ENCODE data around the gene FBXL19. TPM values are rescaled to one million over a fixed set of nuclear protein-coding genes. Genes with fewer than 3 reads are reported as not detected.

FBXL19 gene
- total and polyA plus RNA-seq, 4 donors = 0.31 to 4.8 (median 2.7) TPM

DNA sequence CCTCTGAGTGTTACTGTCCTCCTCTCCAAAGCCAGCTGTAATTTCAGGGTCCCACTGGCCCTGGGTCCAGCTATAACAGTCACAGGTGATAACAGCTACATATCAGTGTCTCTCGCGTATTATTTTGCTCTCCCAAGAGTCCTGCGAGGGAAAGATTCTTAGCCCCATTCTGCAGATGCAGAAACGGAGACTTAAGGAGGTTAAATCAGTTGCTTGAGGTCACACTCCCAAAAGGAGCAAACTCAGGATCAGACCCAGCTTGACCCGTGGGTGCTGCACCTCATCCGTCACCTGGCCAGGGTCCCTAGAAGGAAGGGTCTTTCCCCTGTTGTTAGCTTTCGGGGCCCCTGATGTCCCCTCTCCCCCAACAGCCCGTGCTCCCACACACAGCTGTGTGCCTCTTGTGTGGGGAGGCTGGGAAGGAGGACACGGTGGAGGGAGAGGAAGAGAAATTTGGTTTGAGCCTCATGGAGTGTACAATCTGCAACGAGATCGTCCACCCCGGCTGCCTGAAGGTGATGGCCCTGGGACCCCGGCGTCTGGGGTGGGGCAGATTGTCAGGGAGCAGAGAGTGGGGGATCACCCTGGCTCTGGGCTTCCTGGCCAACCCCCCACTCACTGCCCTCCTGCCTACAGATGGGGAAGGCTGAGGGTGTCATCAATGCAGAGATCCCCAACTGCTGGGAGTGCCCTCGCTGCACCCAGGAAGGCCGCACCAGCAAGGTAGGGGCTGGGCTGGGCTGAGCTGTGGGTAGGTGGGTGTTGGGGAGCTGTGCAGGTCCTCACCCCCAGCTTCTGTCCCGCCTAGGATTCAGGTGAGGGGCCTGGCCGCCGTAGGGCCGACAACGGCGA is 3.8 kb downstream of the FBXL19 start:
- Histone ChIP-seq H3K9me3 (ENCODE audit: control insufficient read depth in 4 of 4, low read length in 3 of 4) (no peaks in the 10 kb centered on the region), H3K4me1 (ENCODE audit: control insufficient read depth in 4 of 4, insufficient read depth in 4 of 4, low read length in 3 of 4) (peaks cover 0 to 2% (median under 1%) of the 10 kb centered on the region in 4 donors), H3K27me3 (ENCODE audit: control insufficient read depth in 4 of 4, insufficient read depth in 4 of 4, low read length in 3 of 4) (no peaks in the 10 kb centered on the region), H3K4me3 (ENCODE audit: low read depth in 1 of 3, low read length in 3 of 3) (no peak overlapping the region), H3K27ac (ENCODE audit: low read depth in 1 of 2, low read length in 2 of 2) (no peak overlapping the region), H3K36me3 (ENCODE audit: control insufficient read depth in 4 of 4, insufficient read depth in 3 of 4, low read depth in 1 of 4, low read length in 3 of 4) (peaks cover under 1 to 10% (median 4%) of the 10 kb centered on the region in 4 donors), H3K9ac (ENCODE audit: low read depth in 1 of 2, low read length in 2 of 2) (no peak overlapping the region)
- no peak for DNase-seq (ENCODE audit: low spot score)
- 95% methylated on average over 22 of the region's 22 CpGs for WGBS
- TF ChIP-seq GABPA (IDR thresholded peaks at IDR 0.05 in 1 of 2, conservative IDR thresholded peaks at IDR 0.05 in 1 of 2) (no peak), TAF1 (conservative IDR thresholded peaks at IDR 0.05) (no peak), HNF4A (conservative IDR thresholded peaks at IDR 0.05) (no peak), HNF4G (IDR thresholded peaks at IDR 0.05) (no peak), RXRA (IDR thresholded peaks at IDR 0.05) (no peak)
- TF ChIP-seq, protein P1, sequence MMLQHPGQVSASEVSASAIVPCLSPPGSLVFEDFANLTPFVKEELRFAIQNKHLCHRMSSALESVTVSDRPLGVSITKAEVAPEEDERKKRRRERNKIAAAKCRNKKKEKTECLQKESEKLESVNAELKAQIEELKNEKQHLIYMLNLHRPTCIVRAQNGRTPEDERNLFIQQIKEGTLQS (IDR thresholded peaks at IDR 0.05) = no peak
- TF ChIP-seq, protein P2, sequence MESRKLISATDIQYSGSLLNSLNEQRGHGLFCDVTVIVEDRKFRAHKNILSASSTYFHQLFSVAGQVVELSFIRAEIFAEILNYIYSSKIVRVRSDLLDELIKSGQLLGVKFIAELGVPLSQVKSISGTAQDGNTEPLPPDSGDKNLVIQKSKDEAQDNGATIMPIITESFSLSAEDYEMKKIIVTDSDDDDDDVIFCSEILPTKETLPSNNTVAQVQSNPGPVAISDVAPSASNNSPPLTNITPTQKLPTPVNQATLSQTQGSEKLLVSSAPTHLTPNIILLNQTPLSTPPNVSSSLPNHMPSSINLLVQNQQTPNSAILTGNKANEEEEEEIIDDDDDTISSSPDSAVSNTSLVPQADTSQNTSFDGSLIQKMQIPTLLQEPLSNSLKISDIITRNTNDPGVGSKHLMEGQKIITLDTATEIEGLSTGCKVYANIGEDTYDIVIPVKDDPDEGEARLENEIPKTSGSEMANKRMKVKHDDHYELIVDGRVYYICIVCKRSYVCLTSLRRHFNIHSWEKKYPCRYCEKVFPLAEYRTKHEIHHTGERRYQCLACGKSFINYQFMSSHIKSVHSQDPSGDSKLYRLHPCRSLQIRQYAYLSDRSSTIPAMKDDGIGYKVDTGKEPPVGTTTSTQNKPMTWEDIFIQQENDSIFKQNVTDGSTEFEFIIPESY (IDR thresholded peaks at IDR 0.05) = no peak

DNA sequence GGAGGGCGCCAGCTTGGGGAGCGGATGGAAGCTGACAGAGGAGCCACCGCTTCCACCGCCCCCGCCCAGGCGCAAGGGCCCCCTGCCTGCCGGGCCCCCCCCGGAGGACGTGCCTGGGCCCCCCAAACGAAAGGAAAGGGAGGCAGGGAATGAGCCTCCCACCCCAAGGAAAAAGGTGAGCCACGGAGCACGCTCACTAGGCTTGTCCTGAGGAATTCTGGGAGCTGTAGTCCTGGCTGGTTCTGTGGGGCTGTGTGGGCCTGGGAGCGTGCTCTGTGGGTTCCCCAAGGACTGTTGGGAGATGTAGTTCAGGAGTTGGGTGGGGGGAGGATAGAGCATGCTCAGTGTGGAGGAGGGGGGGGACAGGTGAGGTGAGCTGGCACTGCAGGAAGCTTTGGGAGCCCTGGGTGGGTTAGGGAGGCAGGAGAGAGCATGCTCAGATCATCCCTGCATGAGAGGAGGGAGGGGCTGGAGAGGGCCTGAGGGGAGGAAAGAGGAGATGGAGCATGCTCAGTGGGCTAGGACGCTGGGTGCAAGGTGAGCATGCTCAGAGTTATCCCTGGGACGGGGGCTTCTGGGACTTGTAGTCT is 4.5 kb downstream of the FBXL19 start:
- H3K36me3 ChIP-seq (ENCODE audit: control insufficient read depth in 4 of 4, insufficient read depth in 3 of 4, low read depth in 1 of 4, low read length in 3 of 4) = peaks cover 4 to 12% (median 5%) of the 10 kb centered on the region in 4 donors
- H3K9me3 ChIP-seq (ENCODE audit: control insufficient read depth in 4 of 4, low read length in 3 of 4) = no peaks in the 10 kb centered on the region
- no peak overlapping the region for H3K9ac ChIP-seq (ENCODE audit: low read depth in 1 of 2, low read length in 2 of 2)
- peak; percentile 49 for DNase-seq (ENCODE audit: low spot score)
- H3K27ac ChIP-seq (ENCODE audit: low read depth in 1 of 2, low read length in 2 of 2) = no peak overlapping the region
- H3K4me1 ChIP-seq (ENCODE audit: control insufficient read depth in 4 of 4, insufficient read depth in 4 of 4, low read length in 3 of 4) = peaks cover 0 to 2% (median 0%) of the 10 kb centered on the region in 4 donors
- no peaks in the 10 kb centered on the region for H3K27me3 ChIP-seq (ENCODE audit: control insufficient read depth in 4 of 4, insufficient read depth in 4 of 4, low read length in 3 of 4)
- TF ChIP-seq YY1 (IDR thresholded peaks at IDR 0.05) (no peak), FOXA1 (IDR thresholded peaks at IDR 0.05) (no peak), JUND (IDR thresholded peaks at IDR 0.05) (no peak), FOXA2 (IDR thresholded peaks at IDR 0.05) (no peak), RAD21 (IDR thresholded peaks at IDR 0.05) (no peak), SP1 (IDR thresholded peaks at IDR 0.05) (no peak), NR2F2 (IDR thresholded peaks at IDR 0.05) (no peak), GABPA (IDR thresholded peaks at IDR 0.05 in 1 of 2, conservative IDR thresholded peaks at IDR 0.05 in 1 of 2) (no peak), EGR1 (IDR thresholded peaks at IDR 0.05; ENCODE audit: low read depth in 2 of 2) (no peak), TAF1 (conservative IDR thresholded peaks at IDR 0.05) (no peak), HNF4G (IDR thresholded peaks at IDR 0.05) (no peak), HNF4A (conservative IDR thresholded peaks at IDR 0.05) (no peak)
- TF ChIP-seq, protein P3, sequence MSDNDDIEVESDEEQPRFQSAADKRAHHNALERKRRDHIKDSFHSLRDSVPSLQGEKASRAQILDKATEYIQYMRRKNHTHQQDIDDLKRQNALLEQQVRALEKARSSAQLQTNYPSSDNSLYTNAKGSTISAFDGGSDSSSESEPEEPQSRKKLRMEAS (IDR thresholded peaks at IDR 0.05) = no peak
- TF ChIP-seq, protein P4, sequence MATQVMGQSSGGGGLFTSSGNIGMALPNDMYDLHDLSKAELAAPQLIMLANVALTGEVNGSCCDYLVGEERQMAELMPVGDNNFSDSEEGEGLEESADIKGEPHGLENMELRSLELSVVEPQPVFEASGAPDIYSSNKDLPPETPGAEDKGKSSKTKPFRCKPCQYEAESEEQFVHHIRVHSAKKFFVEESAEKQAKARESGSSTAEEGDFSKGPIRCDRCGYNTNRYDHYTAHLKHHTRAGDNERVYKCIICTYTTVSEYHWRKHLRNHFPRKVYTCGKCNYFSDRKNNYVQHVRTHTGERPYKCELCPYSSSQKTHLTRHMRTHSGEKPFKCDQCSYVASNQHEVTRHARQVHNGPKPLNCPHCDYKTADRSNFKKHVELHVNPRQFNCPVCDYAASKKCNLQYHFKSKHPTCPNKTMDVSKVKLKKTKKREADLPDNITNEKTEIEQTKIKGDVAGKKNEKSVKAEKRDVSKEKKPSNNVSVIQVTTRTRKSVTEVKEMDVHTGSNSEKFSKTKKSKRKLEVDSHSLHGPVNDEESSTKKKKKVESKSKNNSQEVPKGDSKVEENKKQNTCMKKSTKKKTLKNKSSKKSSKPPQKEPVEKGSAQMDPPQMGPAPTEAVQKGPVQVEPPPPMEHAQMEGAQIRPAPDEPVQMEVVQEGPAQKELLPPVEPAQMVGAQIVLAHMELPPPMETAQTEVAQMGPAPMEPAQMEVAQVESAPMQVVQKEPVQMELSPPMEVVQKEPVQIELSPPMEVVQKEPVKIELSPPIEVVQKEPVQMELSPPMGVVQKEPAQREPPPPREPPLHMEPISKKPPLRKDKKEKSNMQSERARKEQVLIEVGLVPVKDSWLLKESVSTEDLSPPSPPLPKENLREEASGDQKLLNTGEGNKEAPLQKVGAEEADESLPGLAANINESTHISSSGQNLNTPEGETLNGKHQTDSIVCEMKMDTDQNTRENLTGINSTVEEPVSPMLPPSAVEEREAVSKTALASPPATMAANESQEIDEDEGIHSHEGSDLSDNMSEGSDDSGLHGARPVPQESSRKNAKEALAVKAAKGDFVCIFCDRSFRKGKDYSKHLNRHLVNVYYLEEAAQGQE (IDR thresholded peaks at IDR 0.05) = no peak
- TF ChIP-seq, protein P2 (IDR thresholded peaks at IDR 0.05) = no peak
- 76% methylated on average over 15 of the region's 15 CpGs for WGBS
- no peak overlapping the region for H3K4me3 ChIP-seq (ENCODE audit: low read depth in 1 of 3, low read length in 3 of 3)
